DLD1 (cell line): ENCODE results near the gene POU3F3.

Source experiments
- in situ Hi-C: cut with HindIII; loops from 2 replicates; pipeline ENCODE4 v1.10.0; 2017; ENCODE audit warnings: low sequenced_read_pairs

The POU3F3 gene

DNA sequence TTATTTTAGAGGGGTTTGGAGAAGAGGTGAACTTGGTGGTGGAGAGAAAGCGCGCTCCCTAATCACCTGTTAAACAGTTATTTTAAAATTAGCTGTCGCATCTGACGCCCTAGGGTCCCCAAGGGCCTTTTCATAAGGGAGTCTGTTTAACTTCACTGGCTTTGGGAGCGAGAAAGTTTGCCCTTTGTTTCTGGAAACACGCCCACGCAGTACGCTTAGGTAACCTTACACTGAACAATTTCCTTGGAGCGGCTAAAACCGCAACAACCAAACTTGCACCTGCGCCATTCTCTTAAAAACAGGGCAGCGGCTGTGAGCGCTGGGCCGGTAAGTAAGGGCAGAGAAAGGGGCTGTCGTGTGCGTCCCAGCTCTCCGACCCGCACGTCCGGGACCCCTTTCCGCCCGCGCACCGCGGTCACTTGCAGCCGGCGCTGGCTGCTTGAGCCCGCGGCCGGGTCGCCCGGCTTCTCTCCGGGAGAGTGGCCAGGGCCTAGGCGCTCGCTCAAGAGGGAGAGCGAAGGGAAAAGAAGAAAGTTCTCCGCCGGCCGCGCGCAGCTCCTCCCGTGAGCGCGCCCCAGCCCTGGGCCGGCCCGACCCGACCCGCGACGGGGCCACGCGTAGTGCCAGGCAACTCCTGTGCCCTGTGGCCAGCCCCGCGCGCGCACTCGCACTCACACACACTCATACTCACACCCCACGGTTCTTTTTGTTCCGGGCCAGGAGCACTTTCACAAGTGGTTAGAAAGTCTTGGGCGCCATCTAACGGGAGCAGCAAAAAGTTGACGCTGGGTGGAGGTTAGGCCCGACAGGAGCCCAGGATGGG, 19.2 kb downstream of the POU3F3 start:
- in situ Hi-C loops: no loop called here

DNA sequence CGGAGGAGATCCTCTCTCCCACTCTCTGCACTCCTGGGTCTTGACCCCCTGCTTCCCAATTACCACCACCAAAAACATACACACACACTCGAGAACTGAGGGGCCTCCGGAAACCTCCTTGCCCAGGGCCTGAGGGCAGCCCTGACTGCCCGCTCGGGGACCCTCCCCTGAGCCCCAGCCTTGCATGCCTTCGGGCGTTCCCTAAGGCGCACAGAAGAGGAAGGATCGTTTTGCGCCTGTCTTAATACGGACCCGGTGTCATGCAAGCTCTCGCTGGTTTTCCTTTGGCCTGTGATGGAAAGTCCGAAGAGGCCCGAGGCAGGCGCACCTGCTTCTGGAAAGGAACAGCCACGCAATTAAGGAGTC, 19.8 kb downstream of the POU3F3 start:
- in situ Hi-C loops: no loop called here

DNA sequence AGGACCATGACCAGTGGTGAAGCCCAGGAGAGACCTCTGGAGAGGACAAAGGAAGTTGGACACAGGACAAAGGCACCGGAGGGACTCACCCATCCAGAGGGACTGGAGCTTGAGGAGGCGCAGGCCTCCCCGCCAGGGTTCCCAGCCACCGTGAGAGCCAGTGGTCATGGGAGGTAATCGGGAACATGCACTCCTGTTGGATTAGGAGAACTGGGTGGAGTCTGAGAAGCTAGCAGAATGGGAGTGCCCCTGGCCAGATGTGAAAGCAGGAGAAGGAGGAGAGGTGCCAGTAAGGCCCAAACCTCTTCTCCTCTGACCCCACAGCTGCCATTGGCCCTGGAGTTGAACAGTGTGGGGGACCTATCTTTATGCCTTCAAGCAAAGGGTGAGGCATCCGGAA, 20.3 kb downstream of the POU3F3 start:
- in situ Hi-C loops: no loop called here

DNA sequence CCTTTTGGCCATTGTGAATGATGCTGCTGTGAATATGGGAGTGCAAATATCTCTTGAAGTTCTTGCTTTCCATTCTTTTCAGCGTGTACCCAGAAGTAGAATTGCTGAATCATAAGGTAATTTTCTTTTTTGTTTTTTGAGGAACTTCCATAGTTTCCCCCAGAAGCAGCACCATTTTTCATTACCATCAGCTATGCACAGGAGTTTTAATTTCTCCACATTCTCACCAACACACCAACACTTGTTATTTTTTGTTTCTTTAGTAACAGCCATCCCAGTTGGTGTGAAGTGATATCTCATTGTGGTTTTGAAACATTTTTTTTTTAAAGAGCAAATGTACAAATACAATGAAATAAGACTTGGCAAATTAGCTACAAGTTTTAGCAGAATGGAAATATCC, 21.3 kb downstream of the POU3F3 start:
- in situ Hi-C loops: no loop called here

DNA sequence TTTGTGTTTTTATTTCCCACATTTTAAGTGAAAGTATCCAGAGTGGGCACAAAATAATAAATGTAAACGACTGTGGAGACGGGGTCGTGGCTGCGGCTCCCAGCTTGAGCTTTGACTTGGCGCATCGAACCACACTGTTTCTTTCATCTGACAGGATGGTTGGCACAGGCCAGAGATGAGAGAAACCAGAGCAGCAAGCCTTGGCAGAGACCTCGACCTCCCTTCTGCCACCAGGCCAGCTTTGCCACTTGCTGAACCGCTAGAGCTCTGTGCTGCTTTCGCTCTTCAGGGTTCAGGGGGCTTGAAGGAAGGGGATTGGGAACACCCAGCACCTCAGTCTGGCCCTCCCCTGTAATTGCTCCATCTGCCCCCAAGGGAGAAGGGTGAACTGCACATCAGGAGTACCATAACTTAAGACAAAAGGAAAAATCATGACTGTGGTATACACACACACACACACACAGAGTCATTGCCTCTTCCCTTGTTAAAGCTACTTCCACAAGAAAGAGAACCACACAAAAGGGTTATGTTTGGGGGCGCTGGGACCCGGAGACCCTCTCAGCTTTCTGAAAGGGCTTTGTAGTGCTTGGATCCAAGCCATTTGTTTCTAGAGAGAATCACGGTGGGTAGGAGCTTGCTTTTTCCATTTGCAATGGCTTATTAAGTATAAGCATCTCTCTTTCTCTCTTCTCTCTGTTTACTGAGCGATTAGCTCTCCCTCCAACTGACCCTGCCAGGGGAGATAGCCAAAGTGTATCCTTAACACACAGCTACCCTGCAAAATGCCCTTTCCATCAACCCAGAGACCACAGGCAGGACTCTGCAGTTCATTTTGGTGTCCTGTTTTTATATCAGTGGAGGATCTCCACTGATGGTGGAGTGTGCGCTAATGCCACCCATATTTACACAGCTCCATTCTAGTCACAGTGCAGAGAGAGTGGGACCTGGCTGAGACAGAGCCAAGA, 23.0 kb downstream of the POU3F3 start:
- in situ Hi-C loops: no loop called here

DNA sequence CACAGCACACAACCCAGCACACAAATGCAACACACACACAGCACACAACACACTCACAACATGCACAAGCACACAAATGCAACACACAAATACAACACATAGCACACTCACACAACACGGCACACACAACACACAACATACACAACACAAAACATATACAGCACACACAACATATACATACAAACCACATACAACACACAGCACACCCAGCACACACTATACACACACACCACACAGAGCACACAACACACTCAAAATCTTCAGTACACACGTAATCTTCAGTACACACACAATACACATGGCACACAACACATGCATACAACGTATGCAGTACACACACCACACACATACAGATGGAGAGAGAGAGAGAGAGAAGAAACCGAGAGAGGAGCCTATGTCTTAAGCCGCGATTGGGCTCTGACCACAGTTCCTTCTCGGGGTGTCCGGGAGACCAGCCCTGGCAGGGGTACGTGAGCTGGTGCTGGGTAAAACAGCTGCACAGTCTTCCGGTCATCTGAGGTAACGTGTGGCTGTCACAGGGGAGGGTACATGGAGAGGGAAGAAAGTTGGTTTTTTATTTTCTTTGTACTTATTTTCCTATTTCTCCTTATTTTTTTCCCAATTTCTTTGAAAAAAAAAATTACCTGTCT, 25.1 kb downstream of the POU3F3 start:
- in situ Hi-C loops: no loop called here

DNA sequence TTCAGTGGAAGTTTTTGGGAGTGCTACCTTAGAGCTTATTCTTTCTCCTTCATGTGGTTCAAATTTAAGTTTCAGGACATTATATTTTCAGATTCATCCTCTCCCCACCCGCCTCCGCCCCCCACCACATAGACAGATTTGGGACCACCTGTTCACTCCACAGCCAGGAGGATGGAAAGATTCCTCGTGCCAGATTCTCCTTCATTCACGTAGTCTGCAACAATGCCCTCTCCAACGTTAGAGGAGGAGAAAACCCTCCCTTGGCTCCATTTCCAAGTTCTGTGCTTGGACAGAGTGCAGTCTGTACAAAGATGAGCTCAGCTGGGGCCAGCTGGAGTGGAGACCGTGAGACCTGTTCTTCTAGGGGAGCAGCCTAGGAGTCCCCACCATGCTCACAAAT, 26.2 kb downstream of the POU3F3 start:
- in situ Hi-C loops: no loop called here

DNA sequence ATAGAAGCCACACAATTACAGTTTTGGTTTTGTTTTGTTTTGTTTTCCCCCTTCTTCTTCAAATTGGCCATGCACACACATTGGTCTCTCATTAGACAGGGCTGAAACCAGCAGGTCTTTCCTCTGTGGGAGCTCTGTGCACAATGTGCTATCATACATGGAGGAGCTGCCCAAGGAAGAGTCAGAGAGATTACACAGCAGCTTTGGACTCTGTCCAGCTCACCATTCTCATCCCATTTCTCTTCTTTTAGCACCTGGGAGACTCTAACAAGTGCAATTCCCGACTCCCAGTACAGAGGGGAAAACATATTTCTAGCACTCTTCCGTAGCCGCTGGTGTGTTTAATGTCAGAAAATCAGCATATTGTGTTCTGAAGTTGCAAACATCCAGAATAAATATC, 29.4 kb downstream of the POU3F3 start:
- in situ Hi-C loops: no loop called here

DNA sequence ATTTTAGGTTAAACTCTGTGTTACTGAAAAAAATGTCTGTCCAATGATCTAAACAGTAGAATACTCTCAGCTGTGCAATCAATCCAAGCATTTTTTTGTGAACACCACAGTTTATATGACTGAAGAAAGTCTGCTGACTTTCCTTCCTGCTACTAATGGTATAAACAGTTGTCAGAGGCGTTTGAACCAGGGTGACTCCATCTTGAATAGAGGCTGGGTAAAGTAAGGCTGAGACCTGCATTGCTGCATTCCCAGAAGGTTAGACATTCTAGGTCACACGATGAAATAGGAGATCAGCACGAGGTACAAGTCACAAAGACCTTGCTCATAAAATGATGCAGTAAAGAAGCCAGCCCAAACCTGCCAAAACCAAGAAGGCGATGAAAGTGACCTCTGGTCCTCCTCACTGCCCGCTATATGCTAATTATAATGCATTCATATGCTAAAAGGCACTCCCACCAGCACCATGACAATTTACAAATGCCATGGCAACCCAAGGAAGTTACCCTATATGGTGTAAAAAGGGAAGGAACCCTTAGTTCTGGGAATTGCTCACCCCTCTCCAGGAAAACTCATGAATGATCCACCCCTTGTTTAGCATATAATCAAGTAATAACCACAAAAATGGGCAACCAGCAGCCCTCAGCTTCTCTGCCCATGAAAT, 31.3 kb downstream of the POU3F3 start:
- in situ Hi-C loops: no loop called here

DNA sequence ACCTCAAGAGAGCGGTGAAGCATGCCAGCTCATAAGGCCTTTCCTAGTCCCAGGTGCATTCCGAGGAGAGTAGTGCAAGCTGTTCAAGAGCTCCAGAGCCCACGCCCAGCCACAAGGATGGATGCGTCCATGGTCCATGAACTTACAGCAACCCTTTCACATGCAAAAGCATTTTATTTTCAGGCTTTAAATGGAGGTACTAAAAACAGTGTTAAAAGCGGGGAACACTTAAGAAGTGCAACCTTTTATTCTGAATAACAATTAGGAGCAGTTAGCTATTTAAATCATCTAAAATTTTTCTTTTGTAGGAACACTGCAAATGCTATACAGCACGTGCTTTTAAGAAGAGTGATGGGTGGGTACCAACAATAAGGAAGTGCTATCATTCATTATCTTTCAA, 33.8 kb downstream of the POU3F3 start:
- in situ Hi-C loops: no loop called here

DNA sequence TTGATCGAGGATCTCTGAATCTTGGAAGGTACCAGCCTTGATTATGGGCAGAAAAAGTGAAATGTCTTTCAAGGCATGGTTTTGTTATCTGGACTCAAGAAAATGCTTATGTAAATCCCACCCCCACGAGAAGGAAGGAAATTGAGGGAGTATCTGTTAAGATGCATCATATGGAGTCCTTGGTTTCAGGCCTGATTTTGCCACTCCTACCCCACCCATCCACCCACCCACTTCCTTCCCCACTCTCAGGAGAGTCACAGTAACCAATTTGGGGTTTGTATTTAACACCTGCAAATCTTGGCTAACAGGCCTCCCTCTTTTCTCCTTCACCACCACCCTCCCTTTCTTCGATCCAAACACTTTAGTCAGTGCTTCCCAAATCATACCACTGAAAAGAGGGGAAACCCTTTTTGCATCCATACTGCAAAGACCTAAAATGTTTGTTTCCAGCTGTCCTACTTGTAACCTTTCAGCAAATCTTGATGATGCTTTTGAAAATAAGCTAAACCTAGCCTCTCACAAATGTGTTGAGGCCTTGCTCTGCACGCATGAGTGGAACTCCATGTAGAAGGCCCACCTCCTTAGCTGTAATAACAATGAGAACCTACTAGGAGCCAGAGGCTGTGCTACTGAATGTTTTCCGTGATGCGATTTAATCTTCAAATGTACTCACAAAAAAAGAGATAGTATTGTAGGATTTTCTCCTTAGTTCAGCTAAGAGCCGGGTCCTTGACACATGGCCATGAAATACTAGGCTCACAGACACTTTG, 34.8 kb downstream of the POU3F3 start:
- in situ Hi-C loops: no loop called here

DNA sequence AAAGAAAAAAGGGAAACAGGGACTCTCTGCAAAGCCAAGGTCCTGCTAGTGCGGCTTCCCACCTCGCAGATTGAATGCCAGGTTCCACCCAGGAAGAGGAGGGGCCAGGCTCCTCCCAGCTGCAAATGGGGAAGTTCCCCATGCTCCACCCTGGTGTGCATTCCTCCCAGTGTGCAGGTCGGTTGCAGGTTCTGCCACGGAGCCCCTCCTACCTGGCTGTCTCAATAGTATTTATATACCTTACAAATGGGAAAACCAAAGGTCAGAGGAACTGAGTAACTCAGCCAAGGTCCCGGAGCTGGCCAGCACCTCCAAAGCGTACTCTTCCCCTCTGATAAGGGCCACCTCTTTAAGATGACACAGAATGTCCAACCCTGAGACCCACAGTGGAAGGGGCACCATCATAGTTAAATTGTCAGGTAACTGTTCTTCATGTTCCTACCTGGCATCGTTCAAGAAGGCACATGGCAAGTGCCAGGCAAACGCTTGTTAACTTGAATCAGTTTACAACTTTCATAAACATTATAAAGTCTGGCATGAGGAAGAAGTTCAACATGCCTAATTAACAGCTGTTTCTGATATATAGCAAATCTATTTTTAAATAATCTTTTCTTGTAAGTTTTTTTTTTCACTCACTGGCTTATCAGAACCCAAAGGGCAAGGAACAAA, 35.5 kb downstream of the POU3F3 start:
- in situ Hi-C loops: no loop called here

DNA sequence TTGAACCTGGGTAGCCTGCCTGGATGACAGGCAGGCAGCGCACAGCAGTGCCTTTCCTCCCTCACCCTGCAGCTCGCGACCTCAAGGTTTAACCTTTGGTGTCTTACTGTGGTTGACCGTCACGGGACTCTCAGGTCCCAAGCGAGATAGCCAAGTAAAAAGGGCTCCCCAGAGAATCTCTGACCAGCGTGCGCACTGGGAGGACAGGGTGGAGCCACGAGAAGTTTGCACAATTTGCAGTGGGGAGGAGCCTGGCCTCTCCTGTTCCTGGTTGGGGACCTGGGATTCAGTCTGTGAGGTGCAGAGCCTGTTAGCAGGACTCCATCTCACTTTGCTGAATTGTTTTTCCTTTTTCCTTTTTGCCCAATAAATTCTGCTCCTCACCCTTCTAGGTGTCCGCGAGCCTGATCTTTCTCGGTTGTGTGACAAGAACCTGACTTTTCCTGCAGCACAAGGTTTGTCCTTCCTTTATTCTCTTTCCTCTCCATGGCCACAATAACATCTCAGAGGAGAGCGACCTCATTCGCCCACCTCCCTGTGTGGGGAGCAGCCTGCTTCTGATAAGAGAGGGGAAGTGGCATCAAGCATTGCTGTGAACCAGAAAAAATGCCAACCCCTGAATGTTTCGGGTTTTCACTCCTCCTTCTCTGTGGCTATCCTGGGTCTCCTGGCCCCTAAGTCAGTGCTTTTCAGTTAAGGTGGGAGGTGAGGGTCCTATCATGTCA, 36.2 kb downstream of the POU3F3 start:
- in situ Hi-C loops: no loop called here

DNA sequence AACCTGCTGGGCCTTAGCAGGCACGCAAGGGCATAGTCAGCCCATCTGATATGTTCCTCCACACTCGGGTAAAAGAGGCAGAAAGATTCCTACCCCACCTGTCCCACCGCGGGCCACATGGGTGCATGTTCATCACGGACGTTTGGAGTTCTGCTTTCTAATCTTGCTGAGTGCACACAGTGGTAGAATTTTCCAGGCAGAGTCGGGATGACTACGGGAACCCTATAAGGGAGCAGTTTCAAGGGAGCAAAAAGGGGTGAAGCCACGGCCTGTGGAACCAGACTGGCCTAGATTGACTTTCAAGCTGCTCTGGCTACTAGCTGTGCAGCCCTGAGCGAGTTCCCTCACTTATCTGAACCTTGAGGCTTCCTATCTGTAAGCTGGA, 36.8 kb downstream of the POU3F3 start:
- in situ Hi-C loops: no loop called here

DNA sequence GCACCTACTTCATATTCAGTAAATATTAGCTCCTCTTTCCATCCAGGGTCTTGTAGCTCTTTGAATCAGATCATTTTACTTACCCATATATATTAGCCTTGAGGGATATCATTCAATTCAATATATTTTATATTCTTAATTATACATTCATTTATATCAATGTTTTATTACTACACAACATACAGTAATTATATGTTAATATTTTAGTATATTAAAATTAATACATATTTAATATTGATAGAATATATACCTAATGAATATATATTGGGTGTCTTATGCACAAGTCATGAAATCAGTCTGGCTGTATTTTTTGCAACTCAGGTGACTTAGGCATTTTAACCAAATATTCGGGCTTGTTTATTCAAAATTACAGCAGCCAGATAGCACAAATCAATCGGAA, 37.2 kb downstream of the POU3F3 start:
- in situ Hi-C loops: no loop called here

DNA sequence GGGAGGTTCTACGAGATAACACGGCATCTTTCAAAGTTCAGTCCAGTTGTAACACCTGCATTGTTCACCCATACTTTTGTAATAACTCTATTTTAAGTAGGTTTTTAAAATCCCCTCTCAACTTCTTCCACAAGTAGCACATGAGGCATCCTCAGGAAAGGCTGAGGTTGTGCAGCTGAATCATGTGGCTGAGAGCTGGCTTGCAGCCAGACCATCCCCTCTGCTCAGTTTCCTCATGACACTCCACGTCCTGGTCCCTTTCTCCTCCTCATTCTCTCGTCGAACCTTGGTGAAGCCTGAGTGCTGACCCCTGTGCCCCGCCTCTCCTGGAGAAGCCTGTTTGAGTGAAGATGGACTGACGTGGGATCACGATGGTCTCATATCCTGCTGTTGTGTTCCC, 42.5 kb downstream of the POU3F3 start:
- in situ Hi-C loops: no loop called here

DNA sequence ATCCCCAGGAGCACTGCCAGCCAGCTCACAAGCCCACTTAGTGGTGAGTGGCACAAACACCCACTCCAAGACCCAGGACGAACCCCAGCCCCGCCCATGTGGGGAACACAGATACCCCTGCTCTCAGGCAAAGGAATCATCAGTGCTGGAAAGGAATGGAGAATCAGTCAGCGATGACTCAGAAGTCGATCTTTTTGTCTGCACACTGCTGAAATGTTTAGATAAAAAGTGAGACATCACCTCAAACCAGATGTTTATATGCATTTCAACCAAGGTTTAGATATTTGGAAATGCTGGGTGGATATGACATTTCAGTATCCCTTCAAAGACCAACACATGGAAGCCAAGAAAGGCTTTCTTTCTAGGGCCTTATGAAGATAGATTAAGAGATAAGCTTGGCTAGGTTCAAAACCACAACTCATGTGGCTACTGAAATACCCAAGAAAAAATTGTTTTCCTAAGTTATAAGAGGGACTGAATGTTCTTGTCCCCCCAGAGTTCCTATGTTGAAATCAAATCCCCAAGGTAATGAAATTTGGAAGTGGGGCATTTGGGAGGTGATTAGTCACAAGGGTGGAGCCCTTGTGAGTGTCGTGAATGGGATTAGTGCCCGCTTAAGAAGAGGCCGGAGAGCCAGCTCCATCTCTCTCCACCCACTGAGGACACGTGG, 43.7 kb downstream of the POU3F3 start:
- in situ Hi-C loops: no loop called here

DNA sequence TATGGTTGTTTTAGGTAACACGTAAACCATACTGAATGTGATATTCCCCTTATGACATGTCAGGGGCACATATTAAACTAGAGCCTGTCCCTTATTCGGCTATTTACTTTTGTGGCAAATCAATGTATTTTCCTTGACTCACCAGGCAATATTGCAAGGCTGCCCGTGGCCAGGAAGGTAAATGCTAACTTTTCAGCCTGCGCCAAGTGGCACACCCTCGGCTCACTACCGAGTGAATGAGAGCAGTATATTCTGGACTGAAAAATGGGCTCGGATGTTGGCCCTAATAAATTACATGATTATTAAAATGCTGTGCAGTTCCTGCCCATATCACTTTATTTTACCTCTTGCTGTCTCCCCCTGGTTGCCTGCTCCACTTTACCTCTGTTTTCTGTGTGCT, 46.7 kb downstream of the POU3F3 start:
- in situ Hi-C loops: no loop called here
